ENCODE data around the gene UBE2J2. TPM values are rescaled to one million over a fixed set of nuclear protein-coding genes. Genes with fewer than 3 reads are reported as not detected.

The UBE2J2 gene
- total and polyA plus RNA-seq, 9 donors, result 29.6 to 48.3 (median 41.3) TPM

DNA sequence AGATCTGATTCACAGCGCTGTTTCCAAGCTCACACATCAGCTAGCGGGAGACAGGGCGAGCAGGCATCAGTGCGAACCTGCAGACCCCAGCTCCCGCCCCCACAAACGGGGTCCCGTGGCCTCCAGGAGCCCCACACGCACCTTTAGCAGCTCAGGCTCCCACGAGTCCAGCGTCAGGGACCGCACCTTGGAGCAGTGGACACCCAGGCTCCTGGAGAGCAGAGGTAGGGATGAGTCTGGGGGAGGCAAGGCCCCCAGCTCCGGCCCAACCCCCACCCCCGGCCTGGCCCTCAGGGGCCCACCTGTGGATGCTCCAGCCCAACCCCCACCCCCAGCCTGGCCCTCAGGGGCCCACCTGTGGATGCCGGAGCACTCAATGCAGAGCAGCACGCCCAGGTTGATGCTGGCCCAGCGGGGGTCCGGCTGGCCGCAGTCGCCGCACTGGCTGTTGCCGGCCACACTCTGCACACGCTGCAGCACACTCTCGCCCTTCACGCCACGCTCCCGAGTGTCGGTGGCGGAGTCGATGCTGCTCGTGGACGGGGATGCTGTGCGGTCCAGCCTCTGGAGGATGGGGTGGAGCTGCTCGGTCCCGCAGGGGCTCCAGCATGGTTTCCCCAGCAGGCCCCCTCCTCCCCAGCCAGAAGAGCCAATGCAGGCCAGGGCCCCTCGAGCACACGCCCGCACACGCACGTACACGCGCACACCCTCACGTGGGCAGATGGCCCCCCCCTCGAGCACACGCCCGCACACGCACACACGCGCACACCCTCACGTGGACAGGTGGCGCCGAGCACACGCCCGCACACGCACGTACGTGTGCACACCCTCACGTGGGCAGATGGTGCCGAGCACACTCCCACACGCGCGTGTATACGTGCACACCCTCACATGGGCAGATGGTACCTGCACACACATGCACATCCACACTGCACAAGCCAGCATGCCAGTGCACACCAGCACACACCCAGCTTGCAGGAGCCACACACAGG, 22.7 kb upstream of the UBE2J2 start:
- Histone ChIP-seq H3K9me3 (replicated peaks; ENCODE audit: control insufficient read depth, low read depth, low read length) (no peaks in the 10 kb centered on the region), H3K27me3 (ENCODE audit: control insufficient read depth, insufficient read depth, low read length) (no peaks in the 10 kb centered on the region), H3K27ac (ENCODE audit: low read length) (no peak overlapping the region), H3K36me3 (ENCODE audit: control insufficient read depth, insufficient read depth, low read length) (peaks cover 36% of the 10 kb centered on the region), H3K4me1 (ENCODE audit: control insufficient read depth, insufficient read depth, low read length) (peaks cover 21% of the 10 kb centered on the region), H3K4me3 (ENCODE audit: low read length) (no peak overlapping the region)
- DNase-seq, result no peak
- 88% methylated on average over 46 of the region's 62 CpGs for WGBS (ENCODE audit: insufficient coverage)

DNA sequence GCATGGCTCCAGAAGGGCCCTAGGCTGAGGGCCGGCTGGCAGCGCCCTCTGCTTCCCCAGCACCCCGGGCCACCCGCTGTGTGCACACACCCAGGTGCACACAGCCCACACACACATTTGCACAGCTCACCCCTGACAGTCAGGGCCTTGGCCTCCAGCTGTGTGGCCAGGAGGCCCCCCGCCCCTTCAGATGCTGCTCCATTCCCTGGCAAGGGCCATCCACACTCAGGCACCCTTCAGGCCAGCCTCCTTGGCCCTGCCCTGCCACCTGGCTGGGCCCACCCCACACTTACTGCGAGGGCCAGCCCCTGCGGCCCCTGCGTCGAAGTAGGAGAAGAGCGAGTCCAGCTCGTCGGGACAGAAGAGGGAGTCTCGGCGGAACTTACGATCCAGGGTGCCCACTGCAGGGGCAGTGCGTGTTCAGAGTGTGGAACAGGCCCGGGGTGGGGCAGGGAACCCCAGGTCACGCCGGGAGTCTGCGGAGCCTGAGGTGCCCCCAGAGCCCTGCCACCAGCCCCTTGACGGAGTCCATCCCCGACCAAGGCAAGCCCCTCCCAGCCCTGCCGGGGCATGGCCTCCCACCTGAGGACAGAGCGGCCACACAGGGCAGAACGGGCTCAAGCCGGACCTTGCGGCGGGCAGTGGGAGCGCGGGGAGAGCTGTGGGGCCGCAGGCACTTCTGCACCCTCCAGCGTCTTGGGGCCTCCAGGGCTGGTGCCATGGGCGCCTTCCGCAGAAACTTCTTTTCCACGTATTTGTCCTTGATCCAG, 21.7 kb upstream of the UBE2J2 start:
- Histone ChIP-seq H3K27me3 (ENCODE audit: control insufficient read depth, insufficient read depth, low read length) (no peaks in the 10 kb centered on the region), H3K36me3 (ENCODE audit: control insufficient read depth, insufficient read depth, low read length) (peaks cover 34% of the 10 kb centered on the region), H3K4me3 (ENCODE audit: low read length) (no peak overlapping the region), H3K27ac (ENCODE audit: low read length) (no peak overlapping the region), H3K4me1 (ENCODE audit: control insufficient read depth, insufficient read depth, low read length) (peaks cover 27% of the 10 kb centered on the region), H3K9me3 (replicated peaks; ENCODE audit: control insufficient read depth, low read depth, low read length) (no peaks in the 10 kb centered on the region)
- whole genome bisulfite sequencing (ENCODE audit: insufficient coverage), result 94% methylated on average over 29 of the region's 35 CpGs
- DNase-seq, result no peak

DNA sequence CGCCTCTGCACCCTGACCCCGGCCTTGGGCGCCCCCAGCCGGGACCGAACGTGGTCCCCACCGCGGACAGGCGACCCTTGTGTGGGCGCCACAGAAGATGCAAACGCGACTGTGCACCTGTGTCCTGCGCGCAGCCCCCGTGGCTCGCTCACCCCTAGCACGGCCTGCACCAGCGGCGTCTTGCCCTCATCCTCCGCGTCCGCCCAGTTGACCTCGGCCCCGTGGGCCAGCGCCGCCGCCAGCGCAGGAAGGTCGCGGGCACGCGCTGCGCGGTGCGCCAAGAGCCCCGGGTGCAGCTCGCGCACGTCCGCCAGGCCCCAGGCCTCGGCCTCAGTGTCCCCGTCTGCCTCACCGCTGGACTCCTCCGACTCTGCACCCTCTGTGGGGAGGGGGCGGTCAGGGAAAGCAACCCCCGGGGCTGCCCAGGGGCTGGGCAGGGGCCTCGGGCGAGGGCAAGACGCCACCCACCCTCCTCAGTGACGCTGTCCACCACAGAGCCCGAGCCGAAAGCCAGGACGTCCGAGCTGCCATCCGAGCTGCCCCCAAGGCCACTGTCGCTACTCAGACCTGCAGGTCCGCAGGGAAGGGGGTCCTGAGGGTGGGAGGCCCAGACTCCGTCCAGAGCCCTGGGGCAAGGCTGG, 20.7 kb upstream of the UBE2J2 start:
- Histone ChIP-seq H3K4me1 (ENCODE audit: control insufficient read depth, insufficient read depth, low read length) (peaks cover 24% of the 10 kb centered on the region), H3K9me3 (replicated peaks; ENCODE audit: control insufficient read depth, low read depth, low read length) (no peaks in the 10 kb centered on the region), H3K27ac (ENCODE audit: low read length) (no peak overlapping the region), H3K4me3 (ENCODE audit: low read length) (no peak overlapping the region), H3K36me3 (ENCODE audit: control insufficient read depth, insufficient read depth, low read length) (peaks cover 33% of the 10 kb centered on the region), H3K27me3 (ENCODE audit: control insufficient read depth, insufficient read depth, low read length) (no peaks in the 10 kb centered on the region)
- no peak for DNase-seq
- WGBS (ENCODE audit: insufficient coverage), result 79% methylated on average over 49 of the region's 58 CpGs

DNA sequence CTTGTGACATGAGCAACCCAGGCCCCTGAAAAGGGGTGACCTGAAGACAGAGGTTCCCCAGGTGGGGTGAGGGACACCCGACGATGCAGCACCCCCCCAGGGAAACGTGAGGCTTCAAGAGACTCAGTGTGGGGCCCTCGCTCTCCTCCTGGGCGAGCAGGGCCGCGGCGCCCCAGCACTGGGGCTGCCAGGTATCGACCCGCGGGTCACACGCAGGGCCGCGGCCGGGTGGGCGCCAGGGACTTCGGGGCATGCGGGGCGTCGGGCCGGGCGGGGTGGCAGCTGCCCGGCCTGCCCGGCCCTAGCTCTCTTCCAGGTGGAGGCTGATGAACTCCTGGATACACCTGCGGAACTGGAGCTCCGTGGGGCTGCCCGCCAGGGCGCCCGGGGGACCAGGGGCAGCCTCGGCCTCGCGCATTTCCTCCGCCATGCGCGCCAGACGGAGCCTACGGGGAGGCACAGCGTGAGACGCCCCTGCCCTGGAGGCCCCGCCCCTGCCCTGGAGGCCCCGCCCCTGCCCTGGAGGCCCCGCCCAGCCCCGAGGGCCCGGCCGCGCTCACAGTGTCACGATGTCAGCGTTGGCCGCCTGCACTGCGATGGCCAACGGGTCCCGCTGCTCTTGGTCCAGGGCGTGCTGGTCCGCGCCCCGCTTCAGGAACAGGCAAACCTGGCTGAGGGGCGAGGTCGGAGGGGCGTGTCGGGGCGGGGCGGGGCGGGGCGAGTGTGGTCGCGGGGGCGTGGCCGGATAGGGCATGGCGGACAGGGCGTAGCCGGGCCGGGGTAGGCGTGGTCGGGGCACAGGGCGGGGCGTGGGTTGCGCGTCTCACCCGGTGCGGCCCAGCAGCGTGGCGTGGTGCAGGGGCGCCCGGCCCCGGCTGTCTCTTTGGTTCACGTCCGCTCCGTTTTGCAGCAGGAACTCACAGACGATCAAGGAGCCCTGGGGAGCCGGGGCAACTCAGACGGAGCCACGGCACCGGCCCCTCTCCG, 19.9 kb upstream of the UBE2J2 start:
- H3K9me3 ChIP-seq (replicated peaks; ENCODE audit: control insufficient read depth, low read depth, low read length), result no peaks in the 10 kb centered on the region
- DNase-seq, result no peak
- no peak overlapping the region for H3K4me3 ChIP-seq (ENCODE audit: low read length)
- peaks cover 16% of the 10 kb centered on the region for H3K4me1 ChIP-seq (ENCODE audit: control insufficient read depth, insufficient read depth, low read length)
- H3K27ac ChIP-seq (ENCODE audit: low read length), result no peak overlapping the region
- no peaks in the 10 kb centered on the region for H3K27me3 ChIP-seq (ENCODE audit: control insufficient read depth, insufficient read depth, low read length)
- 50% methylated on average over 94 of the region's 94 CpGs for WGBS (ENCODE audit: insufficient coverage)
- H3K36me3 ChIP-seq (ENCODE audit: control insufficient read depth, insufficient read depth, low read length), result peaks cover 31% of the 10 kb centered on the region

DNA sequence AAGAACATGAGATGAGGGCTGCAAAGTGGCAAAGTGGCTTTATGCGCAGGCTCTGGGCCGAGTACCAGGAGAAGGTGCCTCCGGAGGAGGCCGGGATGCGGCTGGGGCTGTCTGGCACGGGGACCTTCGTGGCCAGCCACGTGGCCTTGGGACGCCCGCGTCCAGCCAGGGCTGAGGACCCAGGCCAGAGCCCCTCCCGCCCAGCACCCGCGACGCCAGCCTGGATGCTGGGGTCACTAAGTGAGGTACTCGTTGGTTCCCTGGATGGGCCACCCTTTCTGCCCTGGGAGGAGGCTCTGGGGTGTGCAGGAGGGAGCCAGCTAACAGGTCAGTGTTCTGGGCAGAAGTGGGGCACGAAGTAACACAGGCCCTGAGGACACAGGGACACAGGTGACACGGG, 19.2 kb upstream of the UBE2J2 start:
- Histone ChIP-seq H3K9me3 (replicated peaks; ENCODE audit: control insufficient read depth, low read depth, low read length) (no peaks in the 10 kb centered on the region), H3K4me1 (ENCODE audit: control insufficient read depth, insufficient read depth, low read length) (peaks cover 10% of the 10 kb centered on the region), H3K4me3 (ENCODE audit: low read length) (no peak overlapping the region), H3K27ac (ENCODE audit: low read length) (no peak overlapping the region), H3K27me3 (ENCODE audit: control insufficient read depth, insufficient read depth, low read length) (no peaks in the 10 kb centered on the region), H3K36me3 (ENCODE audit: control insufficient read depth, insufficient read depth, low read length) (peaks cover 27% of the 10 kb centered on the region)
- WGBS (ENCODE audit: insufficient coverage), result 81% methylated on average over 17 of the region's 18 CpGs
- DNase-seq, result no peak

DNA sequence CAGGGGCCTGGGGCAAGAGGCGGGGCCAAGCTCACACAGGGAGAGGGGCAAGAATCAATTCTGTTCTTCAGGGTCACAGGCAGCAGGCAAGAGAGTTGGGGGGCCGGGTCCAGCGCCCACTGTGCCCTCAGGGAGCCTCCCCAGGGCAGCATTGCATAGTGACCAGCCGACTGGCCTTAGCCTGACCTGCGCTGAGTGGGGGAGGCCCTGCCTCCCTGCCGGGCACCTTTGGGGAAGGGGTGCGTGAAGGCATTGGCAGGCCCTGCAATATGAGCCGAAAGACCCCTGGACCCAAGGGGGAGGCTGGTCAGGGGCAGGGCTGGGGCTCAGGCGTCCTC, 18.8 kb upstream of the UBE2J2 start:
- 84% methylated on average over 9 of the region's 9 CpGs for WGBS (ENCODE audit: insufficient coverage)

DNA sequence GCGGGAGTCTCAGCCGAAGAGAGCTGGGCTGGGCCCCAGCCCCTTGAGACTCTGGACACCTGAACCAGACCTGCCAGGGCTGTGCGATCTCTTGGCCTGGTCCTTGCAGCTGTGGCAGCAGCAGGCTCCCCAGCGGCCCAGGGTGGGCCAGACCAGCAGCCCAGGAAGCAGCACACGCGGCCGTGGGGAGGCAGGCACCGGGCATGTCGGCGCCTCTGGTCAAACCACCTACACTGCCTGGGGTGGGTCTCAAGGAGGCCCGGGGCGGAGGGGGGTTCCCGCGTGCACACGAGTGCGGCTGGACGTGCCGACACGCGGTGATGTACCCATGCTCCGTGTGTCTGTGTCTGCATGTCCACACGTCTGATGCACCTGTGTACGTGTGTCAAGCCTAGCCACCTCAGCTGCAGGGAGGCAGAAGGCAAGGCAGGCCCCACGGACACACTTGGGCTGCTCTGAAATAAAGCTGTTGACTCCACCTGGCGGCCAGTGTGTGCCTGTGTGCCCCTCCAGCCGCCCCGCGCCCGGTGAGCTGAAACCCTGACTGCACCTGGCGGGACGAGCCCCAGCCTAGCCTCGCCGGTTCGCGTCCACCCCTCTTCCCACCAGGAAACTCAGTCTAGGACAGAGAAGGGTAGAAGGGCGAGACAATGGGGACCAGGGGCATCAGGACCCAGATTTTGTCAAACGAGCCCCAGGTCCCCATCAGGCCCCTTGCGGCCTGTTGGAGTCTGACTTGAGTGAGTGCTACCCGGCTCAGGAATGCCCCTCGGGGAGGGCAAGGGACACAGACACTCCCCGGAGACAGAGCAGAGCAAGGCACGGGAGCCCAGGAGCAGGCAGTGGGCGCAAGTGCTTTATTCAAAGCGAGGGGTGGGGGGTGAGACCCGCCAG, 18.1 kb upstream of the UBE2J2 start:
- peaks cover 10% of the 10 kb centered on the region for H3K4me1 ChIP-seq (ENCODE audit: control insufficient read depth, insufficient read depth, low read length)
- H3K36me3 ChIP-seq (ENCODE audit: control insufficient read depth, insufficient read depth, low read length), result peaks cover 23% of the 10 kb centered on the region
- 32% methylated on average over 40 of the region's 45 CpGs for WGBS (ENCODE audit: insufficient coverage)
- no peaks in the 10 kb centered on the region for H3K9me3 ChIP-seq (replicated peaks; ENCODE audit: control insufficient read depth, low read depth, low read length)
- DNase-seq, result peak; percentile 70
- no peaks in the 10 kb centered on the region for H3K27me3 ChIP-seq (ENCODE audit: control insufficient read depth, insufficient read depth, low read length)
- no peak overlapping the region for H3K4me3 ChIP-seq (ENCODE audit: low read length)
- H3K27ac ChIP-seq (ENCODE audit: low read length), result no peak overlapping the region

More for the DNA sequence above, 18.8 kb upstream of the UBE2J2 start:
- no peak for DNase-seq
- Histone ChIP-seq H3K27ac (ENCODE audit: low read length) (no peak overlapping the region), H3K9me3 (replicated peaks; ENCODE audit: control insufficient read depth, low read depth, low read length) (no peaks in the 10 kb centered on the region), H3K27me3 (ENCODE audit: control insufficient read depth, insufficient read depth, low read length) (no peaks in the 10 kb centered on the region), H3K36me3 (ENCODE audit: control insufficient read depth, insufficient read depth, low read length) (peaks cover 24% of the 10 kb centered on the region), H3K4me1 (ENCODE audit: control insufficient read depth, insufficient read depth, low read length) (peaks cover 10% of the 10 kb centered on the region), H3K4me3 (ENCODE audit: low read length) (no peak overlapping the region)

DNA sequence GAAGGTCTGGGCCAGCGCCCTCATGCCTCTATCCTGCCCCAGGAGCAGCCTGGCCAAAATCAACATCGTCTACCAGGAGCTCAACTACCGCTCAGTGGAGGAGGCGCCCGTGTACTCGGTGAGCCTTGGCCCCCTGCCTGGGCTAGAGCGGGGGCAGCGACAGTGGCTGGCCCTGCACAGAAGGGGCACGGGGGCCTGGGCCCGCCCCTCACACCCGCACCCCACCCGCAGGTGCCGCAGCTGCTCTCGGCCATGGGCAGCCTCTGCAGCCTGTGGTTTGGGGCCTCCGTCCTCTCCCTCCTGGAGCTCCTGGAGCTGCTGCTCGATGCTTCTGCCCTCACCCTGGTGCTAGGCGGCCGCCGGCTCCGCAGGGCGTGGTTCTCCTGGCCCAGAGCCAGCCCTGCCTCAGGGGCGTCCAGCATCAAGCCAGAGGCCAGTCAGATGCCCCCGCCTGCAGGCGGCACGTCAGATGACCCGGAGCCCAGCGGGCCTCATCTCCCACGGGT, 17.4 kb upstream of the UBE2J2 start:
- Histone ChIP-seq H3K4me3 (ENCODE audit: low read length) (no peak overlapping the region), H3K27me3 (ENCODE audit: control insufficient read depth, insufficient read depth, low read length) (peaks cover 2% of the 10 kb centered on the region), H3K4me1 (ENCODE audit: control insufficient read depth, insufficient read depth, low read length) (peaks cover 10% of the 10 kb centered on the region), H3K36me3 (ENCODE audit: control insufficient read depth, insufficient read depth, low read length) (peaks cover 16% of the 10 kb centered on the region), H3K9me3 (replicated peaks; ENCODE audit: control insufficient read depth, low read depth, low read length) (no peaks in the 10 kb centered on the region), H3K27ac (ENCODE audit: low read length) (no peak overlapping the region)
- no peak for DNase-seq
- 50% methylated on average over 28 of the region's 28 CpGs for WGBS (ENCODE audit: insufficient coverage)

Measured in muscle of leg (tissue), 11 donors.